A549 (cell line): ENCODE data around the gene FAM149B1. TPM values are rescaled to one million over a fixed set of nuclear protein-coding genes. Genes with fewer than 3 reads are reported as not detected.

Experiments
- ATAC-seq, 2 experiments: fragments of 200-7000 bp in 1 of 2; fragments of >200 bp in 1 of 2; cut with Nextera tagmentation in 1 of 2; cut with Tn5 transposase in 1 of 2; 3 replicates each; pipeline versions ENCODE4 v1.8.0 to v1.9.1; 2018 to 2020; ENCODE audit warnings: mild to moderate bottlenecking in 1 of 2, moderate library complexity in 1 of 2
- CTCF ChIA-PET: fragments of 300-600 bp; sonication (Branson Sonifier 250); formaldehyde crosslinking; extraction: SDS; loops from one replicate; lab custom pipeline; 2021; ENCODE audit warnings: antibody characterized with exemption, inconsistent platforms; lab: Yijun Ruan, JAX
- POLR2A ChIA-PET: fragments of 350-600 bp; formaldehyde crosslinking; extraction: SDS; loops from one replicate; lab custom pipeline; 2021; ENCODE audit warnings: antibody characterized with exemption, inconsistent platforms; lab: Yijun Ruan, JAX
- DNase-seq, 2 experiments: peaks; one replicate each; pipeline versions ENCODE4 v3.0.0 to v3.0.0-alpha.2; 2011 to 2016; ENCODE audit warnings: low read depth in 1 of 2, low spot score in 1 of 2
- FAIRE-seq: peaks from 2 replicates; lab custom pipeline; 2011; peaks lifted over from hg19 to GRCh38; lab: Jason Lieb, UNC
- H3K27ac ChIP-seq, 2 experiments: fragments of >200 bp; sonication (Bioruptor Twin); formaldehyde crosslinking; 3 replicates each; pipeline ENCODE4 v1.5.1; 2016 to 2017
- H3K4me1 ChIP-seq: fragments of >200 bp; sonication (Bioruptor Twin); formaldehyde crosslinking; 3 replicates; pipeline ENCODE4 v1.6.1; 2016
- H3K4me2 ChIP-seq: fragments of >200 bp; sonication (Bioruptor Twin); formaldehyde crosslinking; 3 replicates; pipeline ENCODE4 v1.6.1; 2016
- H3K4me3 ChIP-seq: fragments of >200 bp; sonication (Bioruptor Twin); formaldehyde crosslinking; 3 replicates; pipeline ENCODE4 v1.5.1; 2016
- H3K9me3 ChIP-seq: fragments of >200 bp; sonication (Bioruptor Twin); formaldehyde crosslinking; 3 replicates; pipeline ENCODE4 v1.6.1; 2016
- ATOH8 ChIP-seq: fragments of 250-450 bp; sonication (Bioruptor Pico); IDR thresholded peaks from 2 replicates; pipeline ENCODE4 v1.5.0; 2020; ENCODE audit warnings: low read depth, mild to moderate bottlenecking, moderate library complexity
- CBX8 ChIP-seq: fragments of 200-600 bp; sonication (generic); IDR thresholded peaks from 2 replicates; pipeline ENCODE4 v1.6.1; 2016
- CHD2 ChIP-seq: fragments of 150-350 bp; IDR thresholded peaks from 2 replicates; pipeline ENCODE4 v1.6.1; 2014; ENCODE audit warnings: low read length; ENCODE audit not compliant: partially characterized antibody
- CTCF ChIP-seq: fragments of >200 bp; sonication (Bioruptor Twin); formaldehyde crosslinking; IDR thresholded peaks from 3 replicates; pipeline ENCODE4 v1.5.1; 2016
- ELK1 ChIP-seq: fragments of 150-350 bp; IDR thresholded peaks from 2 replicates; pipeline ENCODE4 v1.6.1; 2014; ENCODE audit warnings: low read depth, mild to moderate bottlenecking, low read length
- MAFK ChIP-seq: fragments of 450-650 bp; IDR thresholded peaks from 2 replicates; pipeline ENCODE4 v1.6.1; 2014; ENCODE audit not compliant: partially characterized antibody
- NFE2L2 ChIP-seq: fragments of 150-350 bp; conservative IDR thresholded peaks from 2 replicates; pipeline ENCODE4 v1.6.1; 2014; ENCODE audit warnings: low read length
- PBX3 ChIP-seq: IDR thresholded peaks from 2 replicates; pipeline ENCODE4 v1.6.1; 2012
- RAD21 ChIP-seq, 2 experiments: fragments of >200 bp in 1 of 2; sonication (Bioruptor Twin) in 1 of 2; formaldehyde crosslinking in 1 of 2; IDR thresholded peaks in 1 of 2; conservative IDR thresholded peaks in 1 of 2; 2 replicates in 1 of 2; 3 replicates in 1 of 2; pipeline ENCODE4 v1.6.1; 2012 to 2018; ENCODE audit warnings: inconsistent platforms in 1 of 2
- RCOR1 ChIP-seq: fragments of 150-350 bp; IDR thresholded peaks from 2 replicates; pipeline ENCODE4 v1.6.1; 2014; ENCODE audit warnings: antibody characterized with exemption, low read length, low read depth
- RNF2 ChIP-seq: fragments of 200-600 bp; sonication (generic); IDR thresholded peaks from 2 replicates; pipeline ENCODE4 v1.6.1; 2016; ENCODE audit warnings: low read depth, mild to moderate bottlenecking, antibody characterized with exemption, moderate library complexity, borderline replicate concordance
- SMC3 ChIP-seq: fragments of >200 bp; sonication (Bioruptor Twin); formaldehyde crosslinking; IDR thresholded peaks from 3 replicates; pipeline ENCODE4 v1.6.1; 2018; ENCODE audit warnings: inconsistent platforms
- SREBF2 ChIP-seq: fragments of 450-650 bp; IDR thresholded peaks from 2 replicates; pipeline ENCODE4 v1.6.1; 2014; ENCODE audit warnings: mild to moderate bottlenecking, moderate library complexity
- TP53 ChIP-seq: fragments of 250-450 bp; sonication (Bioruptor Pico); IDR thresholded peaks from 2 replicates; pipeline ENCODE4 v1.5.0; 2021; ENCODE audit warnings: mild to moderate bottlenecking, moderate library complexity
- WGBS: methylation state at CpG from one replicate; pipeline ENCODE4 v1.1.6; 2017; ENCODE audit errors: missing lambda C conversion rate; 5-methylcytosine and 5-hydroxymethylcytosine counted together
- polyA plus RNA-seq, 4 experiments: library from polyadenylated mRNA; depleted of rRNA in 3 of 4; stranded (reverse); fragments of >200 nt; fragmentation: RNase III in 1 of 4; extraction: RNeasy Plus Mini Kit Qiagen cat#74134 plus additional on column Dnase treatment in 1 of 4; gene quantifications; 2 replicates in 3 of 4; 3 replicates in 1 of 4; pipeline ENCODE4 v1.2.3, GENCODE V29; 2011 to 2017

The FAM149B1 gene
- polyA plus RNA-seq, 2 of the 4 experiments (the other 2 are of a cell fraction): 6.9 to 26.7 TPM

GRCh38 chr10:73156054-73156453, 11.9 kb upstream of the FAM149B1 start:
- ATAC-seq: no peak
- DNase-seq: no peak
- 89% methylated on average over 3 of the region's 3 CpGs for WGBS
- POLR2A ChIA-PET: interaction anchor here (0.6 kb wide), 1 partner anchor 12 kb away, joined by 6 read pairs; no protein-coding TSS in a partner anchor
- Histone ChIP-seq H3K4me2 (no peak overlapping the region), H3K9me3 (no peaks in the 10 kb centered on the region), H3K27ac (no peak overlapping the region), H3K4me1 (no peaks in the 10 kb centered on the region), H3K4me3 (no peak overlapping the region)
- no peak for FAIRE-seq
- no peak for TF ChIP-seq SMC3
- CTCF ChIA-PET: interaction anchor here (0.6 to 3.2 kb wide), 6 partner anchors 13 to 531 kb away, joined by 3 to 9 read pairs (median 4); partner anchors contain the start of genes ECD, FAM149B1 and P4HA1

GRCh38 chr10:73159038-73159648, 8.8 kb upstream of the FAM149B1 start:
- ChIA-PET POLR2A (interaction anchor here (1.1 kb wide), 1 partner anchor 63 kb away, joined by 4 read pairs; no protein-coding TSS in a partner anchor), CTCF (interaction anchor here (0.6 to 4.1 kb wide), 34 partner anchors 9 to 933 kb away, joined by 3 to 49 read pairs (median 4); partner anchors contain the start of genes ECD, FAM149B1, NUDT13 and P4HA1)
- WGBS: 3% methylated on average over 5 of the region's 5 CpGs
- no peak overlapping the region for H3K27ac ChIP-seq
- H3K9me3 ChIP-seq: peaks cover 6% of the 10 kb centered on the region; the same call in 1 of the 3 replicates
- ATAC-seq: peak; percentile 24 to 64; a peak in 3 of 6 replicates
- DNase-seq: peak; percentile 34 to 49
- TF ChIP-seq SMC3: peak; percentile 72
- TF ChIP-seq SREBF2: no peak
- TF ChIP-seq CBX8: no peak
- TF ChIP-seq ATOH8 (CRISPR knock-in tag): no peak
- no peak for TF ChIP-seq TP53 (CRISPR knock-in tag)
- no peak for TF ChIP-seq CHD2
- peak; percentile 64 to 79 for TF ChIP-seq RAD21 (conservative IDR thresholded peaks at IDR 0.05 in 1 of 2, IDR thresholded peaks at IDR 0.05 in 1 of 2)
- peak; percentile 95 for TF ChIP-seq CTCF
- H3K4me1 ChIP-seq: no peaks in the 10 kb centered on the region
- peak; percentile 67 for FAIRE-seq
- no peak overlapping the region for H3K4me2 ChIP-seq
- no peak overlapping the region for H3K4me3 ChIP-seq

- FAIRE-seq (no peak), ATAC-seq (no peak), DNase-seq (no peak)
- TF ChIP-seq MAFK (peak; percentile 24), RNF2 (no peak)
- Histone ChIP-seq H3K4me2 (no peak overlapping the region), H3K27ac (no peak overlapping the region), H3K4me1 (no peaks in the 10 kb centered on the region), H3K9me3 (peaks cover 6% of the 10 kb centered on the region; the same call in 1 of the 3 replicates), H3K4me3 (no peak overlapping the region)
- ChIA-PET POLR2A (no interaction called here), CTCF (interaction anchor here (0.7 to 4.1 kb wide), 6 partner anchors 9 to 368 kb away, joined by 4 to 49 read pairs (median 5); partner anchors contain the start of gene P4HA1)
- WGBS: 85% methylated on average over 1 of the region's 1 CpG
Measured at GRCh38 chr10:73161079-73161478, 6.8 kb upstream of the FAM149B1 start.

- Histone ChIP-seq H3K4me1 (no peaks in the 10 kb centered on the region), H3K9me3 (peaks cover 6% of the 10 kb centered on the region; the same call in 1 of the 3 replicates), H3K4me3 (no peak overlapping the region), H3K4me2 (no peak overlapping the region), H3K27ac (no peak overlapping the region)
- TF ChIP-seq ATOH8 (CRISPR knock-in tag) (no peak), ELK1 (no peak), NFE2L2 (no peak), PBX3 (no peak), RCOR1 (no peak)
- CTCF ChIA-PET: interaction anchor here (0.7 to 4.1 kb wide), 4 partner anchors 21 to 367 kb away, joined by 4 to 49 read pairs (median 6); partner anchors contain the start of gene P4HA1
- ATAC-seq (no peak), FAIRE-seq (no peak), DNase-seq (no peak)
- POLR2A ChIA-PET: no interaction called here
- 94% methylated on average over 3 of the region's 3 CpGs for WGBS
Measured at GRCh38 chr10:73161662-73162061, 6.3 kb upstream of the FAM149B1 start.
